Endodermal cell (in vitro differentiated cells): Measurements from ENCODE around the gene NDUFA13. TPM values are rescaled to one million over a fixed set of nuclear protein-coding genes. Genes with fewer than 3 reads are reported as not detected.

ENCODE experiments used
- DNase-seq: peaks from one replicate; pipeline ENCODE4 v3.0.0-alpha.2; 2017
- H3K27ac ChIP-seq: 2 replicates; pipeline ENCODE4 v1.5.1; 2013; ENCODE audit warnings: mild to moderate bottlenecking, low read depth, low read length, moderate library complexity
- H3K27me3 ChIP-seq: 2 replicates; pipeline ENCODE4 v1.6.1; 2013; ENCODE audit warnings: mild to moderate bottlenecking, low read length, moderate library complexity; ENCODE audit not compliant: insufficient read depth, control insufficient read depth, poor library complexity, severe bottlenecking
- H3K36me3 ChIP-seq: 2 replicates; pipeline ENCODE4 v1.7.0; 2013; ENCODE audit warnings: mild to moderate bottlenecking, low read length, moderate library complexity; ENCODE audit not compliant: control insufficient read depth, insufficient read depth
- H3K4me1 ChIP-seq: one replicate; pipeline ENCODE4 v1.7.0; 2013; ENCODE audit warnings: low read length; ENCODE audit not compliant: control insufficient read depth, insufficient read depth
- H3K4me3 ChIP-seq: 2 replicates; pipeline ENCODE4 v1.5.1; 2013; ENCODE audit warnings: mild to moderate bottlenecking, low read length, moderate library complexity
- H3K9ac ChIP-seq: 2 replicates; pipeline ENCODE4 v1.6.1; 2013; ENCODE audit warnings: mild to moderate bottlenecking, low read length, moderate library complexity; ENCODE audit not compliant: poor library complexity, severe bottlenecking; ENCODE audit errors: extremely low read depth
- H3K9me3 ChIP-seq: 2 replicates; pipeline ENCODE4 v1.6.1; 2013; ENCODE audit warnings: mild to moderate bottlenecking, low read length, moderate library complexity; ENCODE audit not compliant: control insufficient read depth
- H3K27ac Mint-ChIP-seq: 2 replicates; pipeline ENCODE4 v1.8.0; 2020; ENCODE audit warnings: mixed read lengths
- H3K27me3 Mint-ChIP-seq: 2 replicates; pipeline ENCODE4 v1.8.0; 2021; ENCODE audit warnings: mild to moderate bottlenecking, mixed read lengths; ENCODE audit not compliant: insufficient read depth
- H3K36me3 Mint-ChIP-seq: 2 replicates; pipeline ENCODE4 v1.8.0; 2020; ENCODE audit warnings: low read depth, mixed read lengths
- H3K4me1 Mint-ChIP-seq: 2 replicates; pipeline ENCODE4 v1.8.0; 2020; ENCODE audit warnings: mixed read lengths
- H3K4me3 Mint-ChIP-seq: 2 replicates; pipeline ENCODE4 v1.8.0; 2020; ENCODE audit warnings: mild to moderate bottlenecking, moderate library complexity, mixed read lengths
- H3K9me3 Mint-ChIP-seq: 2 replicates; pipeline ENCODE4 v1.8.0; 2020; ENCODE audit warnings: mild to moderate bottlenecking, mixed read lengths
- WGBS, 2 experiments: methylation state at CpG; one replicate each; pipeline versions ENCODE4 v1.1.5 to v1.1.7; 2013; ENCODE audit warnings: missing lambda C conversion rate in 2 of 2, mixed read lengths in 1 of 2; ENCODE audit not compliant: insufficient coverage in 1 of 2, insufficient read length in 1 of 2; 5-methylcytosine and 5-hydroxymethylcytosine counted together
- total RNA-seq, 2 donors: library from RNA; stranded (reverse); fragmentation: NEBNext Ultra II Directional in 1 of 2; extraction: Animal tissue kit (Norgen Biotek cat#: 25700) in 1 of 2; gene quantifications; 2 replicates in 1 of 2; 3 replicates in 1 of 2; pipeline ENCODE4 v1.2.1, GENCODE V29; 2021
- TF ChIP-seq, protein P1 (sequence below): fragments of 200-600 bp; sonication (generic); conservative IDR thresholded peaks from 2 replicates; pipeline ENCODE4 v1.5.0; 2021; ENCODE audit warnings: antibody characterized with exemption, mild to moderate bottlenecking

Gene NDUFA13
- total RNA-seq, 2 donors from 2014 or later: 408 to 446 TPM

- Mint-ChIP-seq H3K4me1 (no peaks in the 10 kb centered on the region), H3K27ac (no peak overlapping the region)
- 93 to 96% methylated on average over 40 to 53 of the region's 53 CpGs for WGBS, 2 experiments
Observed at GRCh38 chr19:19544954-19545591, 29.0 kb downstream of the NDUFA13 start.

GRCh38 chr19:19545707-19546106, 29.7 kb downstream of the NDUFA13 start:
- 88 to 98% methylated on average over 16 to 23 of the region's 23 CpGs for WGBS, 2 experiments
- no peaks in the 10 kb centered on the region for H3K9me3 Mint-ChIP-seq
- no peaks in the 10 kb centered on the region for H3K27me3 ChIP-seq
- no peak for DNase-seq
- no peaks in the 10 kb centered on the region for H3K36me3 ChIP-seq
- no peak overlapping the region for H3K4me3 Mint-ChIP-seq
- H3K4me1 Mint-ChIP-seq: no peaks in the 10 kb centered on the region
- H3K36me3 Mint-ChIP-seq: no peaks in the 10 kb centered on the region
- no peaks in the 10 kb centered on the region for H3K4me1 ChIP-seq
- no peak overlapping the region for H3K27ac Mint-ChIP-seq
- H3K9me3 ChIP-seq: no peaks in the 10 kb centered on the region
- no peak overlapping the region for H3K4me3 ChIP-seq
- H3K27me3 Mint-ChIP-seq: peaks cover 17% of the 10 kb centered on the region
- no peak overlapping the region for H3K9ac ChIP-seq
- H3K27ac ChIP-seq: no peak overlapping the region
- TF ChIP-seq, protein P1, sequence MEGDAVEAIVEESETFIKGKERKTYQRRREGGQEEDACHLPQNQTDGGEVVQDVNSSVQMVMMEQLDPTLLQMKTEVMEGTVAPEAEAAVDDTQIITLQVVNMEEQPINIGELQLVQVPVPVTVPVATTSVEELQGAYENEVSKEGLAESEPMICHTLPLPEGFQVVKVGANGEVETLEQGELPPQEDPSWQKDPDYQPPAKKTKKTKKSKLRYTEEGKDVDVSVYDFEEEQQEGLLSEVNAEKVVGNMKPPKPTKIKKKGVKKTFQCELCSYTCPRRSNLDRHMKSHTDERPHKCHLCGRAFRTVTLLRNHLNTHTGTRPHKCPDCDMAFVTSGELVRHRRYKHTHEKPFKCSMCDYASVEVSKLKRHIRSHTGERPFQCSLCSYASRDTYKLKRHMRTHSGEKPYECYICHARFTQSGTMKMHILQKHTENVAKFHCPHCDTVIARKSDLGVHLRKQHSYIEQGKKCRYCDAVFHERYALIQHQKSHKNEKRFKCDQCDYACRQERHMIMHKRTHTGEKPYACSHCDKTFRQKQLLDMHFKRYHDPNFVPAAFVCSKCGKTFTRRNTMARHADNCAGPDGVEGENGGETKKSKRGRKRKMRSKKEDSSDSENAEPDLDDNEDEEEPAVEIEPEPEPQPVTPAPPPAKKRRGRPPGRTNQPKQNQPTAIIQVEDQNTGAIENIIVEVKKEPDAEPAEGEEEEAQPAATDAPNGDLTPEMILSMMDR: no peak

More at GRCh38 chr19:19544954-19545591, 29.0 kb downstream of the NDUFA13 start:
- no peaks in the 10 kb centered on the region for H3K4me1 ChIP-seq
- no peak overlapping the region for H3K9ac ChIP-seq
- H3K27ac ChIP-seq: no peak overlapping the region
- TF ChIP-seq, protein P1: no peak
- no peaks in the 10 kb centered on the region for H3K36me3 ChIP-seq
- no peaks in the 10 kb centered on the region for H3K9me3 ChIP-seq
- H3K27me3 ChIP-seq: no peaks in the 10 kb centered on the region
- no peak for DNase-seq
- Mint-ChIP-seq H3K4me3 (no peak overlapping the region), H3K27me3 (peaks cover 23% of the 10 kb centered on the region), H3K36me3 (no peaks in the 10 kb centered on the region), H3K9me3 (no peaks in the 10 kb centered on the region)
- no peak overlapping the region for H3K4me3 ChIP-seq

DNA sequence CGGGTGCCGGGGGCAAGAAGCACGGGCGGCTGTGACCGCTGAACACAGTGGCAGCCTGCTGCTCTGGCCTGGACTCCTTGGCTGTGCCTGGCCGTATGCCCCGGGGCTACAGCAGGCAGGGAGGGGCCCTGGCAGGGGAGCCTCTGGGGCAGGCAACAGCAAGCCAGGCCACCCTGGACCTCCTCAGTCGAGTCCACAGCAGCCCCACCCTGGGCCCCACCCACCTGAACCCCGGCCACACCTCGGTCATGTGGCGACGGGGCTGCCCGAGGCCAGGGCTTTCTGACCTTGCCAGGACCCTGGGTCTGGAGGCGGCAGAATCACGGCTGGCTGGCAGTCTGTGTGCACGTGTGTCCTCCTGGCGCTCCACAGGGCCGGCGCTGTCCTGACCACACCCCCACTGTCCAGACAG, 30.7 kb downstream of the NDUFA13 start:
- no peak overlapping the region for H3K27ac Mint-ChIP-seq
- TF ChIP-seq, protein P1: no peak
- no peak for DNase-seq

More for the DNA sequence above, 30.7 kb downstream of the NDUFA13 start:
- Mint-ChIP-seq H3K4me3 (no peak overlapping the region), H3K4me1 (no peaks in the 10 kb centered on the region), H3K27me3 (peaks cover 9% of the 10 kb centered on the region), H3K36me3 (no peaks in the 10 kb centered on the region), H3K9me3 (no peaks in the 10 kb centered on the region)
- no peaks in the 10 kb centered on the region for H3K27me3 ChIP-seq
- no peaks in the 10 kb centered on the region for H3K36me3 ChIP-seq
- 90 to 93% methylated on average over 15 to 19 of the region's 19 CpGs for WGBS, 2 experiments
- H3K27ac ChIP-seq: no peak overlapping the region
- H3K4me3 ChIP-seq: no peak overlapping the region
- no peaks in the 10 kb centered on the region for H3K4me1 ChIP-seq
- H3K9me3 ChIP-seq: no peaks in the 10 kb centered on the region
- no peak overlapping the region for H3K9ac ChIP-seq
